GM23338 (cell line): ENCODE data around the gene PECR. TPM values are rescaled to one million over a fixed set of nuclear protein-coding genes. Genes with fewer than 3 reads are reported as not detected.
A peak's percentile ranks its signal among the peaks of the same experiment; 100 is the strongest.

Experiments used
- ATAC-seq: fragments of 200-7000 bp; cut with Tn5 transposase; 3 replicates; pipeline ENCODE4 v1.9.1; 2020
- DNase-seq: peaks from one replicate; pipeline ENCODE4 v3.0.0-alpha.2; 2015; ENCODE audit warnings: low spot score
- H2AFZ ChIP-seq: fragments of 200-600 bp; sonication (generic); 2 replicates; pipeline ENCODE4 v1.8.0; 2016; ENCODE audit warnings: antibody characterized with exemption, mild to moderate bottlenecking, moderate library complexity
- H3F3A ChIP-seq: fragments of 200-600 bp; sonication (generic); replicated peaks from 2 replicates; pipeline ENCODE4 v1.8.0; 2017; ENCODE audit warnings: antibody characterized with exemption, mixed run types, low read depth
- H3K27ac ChIP-seq: fragments of 200-600 bp; sonication (generic); 2 replicates; pipeline ENCODE4 v1.6.1; 2016; ENCODE audit warnings: low read depth
- H3K27me3 ChIP-seq: fragments of 200-600 bp; sonication (generic); 2 replicates; pipeline ENCODE4 v1.8.0; 2016; ENCODE audit warnings: mild to moderate bottlenecking, mixed run types, moderate library complexity; ENCODE audit not compliant: insufficient read depth
- H3K36me3 ChIP-seq: fragments of 200-600 bp; sonication (generic); 2 replicates; pipeline ENCODE4 v1.8.0; 2016; ENCODE audit warnings: mild to moderate bottlenecking; ENCODE audit not compliant: insufficient read depth
- H3K4me1 ChIP-seq: fragments of 200-600 bp; sonication (generic); 2 replicates; pipeline ENCODE4 v1.8.0; 2016; ENCODE audit warnings: mild to moderate bottlenecking, moderate library complexity; ENCODE audit not compliant: insufficient read depth
- H3K4me2 ChIP-seq: fragments of 200-600 bp; sonication (generic); 2 replicates; pipeline ENCODE4 v1.7.1; 2017; ENCODE audit warnings: mixed run types
- H3K4me3 ChIP-seq: fragments of 200-600 bp; sonication (generic); 2 replicates; pipeline ENCODE4 v1.6.1; 2016; ENCODE audit warnings: mixed run types
- H3K79me2 ChIP-seq: fragments of 200-600 bp; sonication (generic); replicated peaks from 2 replicates; pipeline ENCODE4 v1.8.0; 2017; ENCODE audit warnings: mild to moderate bottlenecking; ENCODE audit not compliant: insufficient read depth
- H3K9me2 ChIP-seq: fragments of 200-600 bp; sonication (generic); 2 replicates; pipeline ENCODE4 v1.8.0; 2017; ENCODE audit not compliant: insufficient read depth
- H4K20me1 ChIP-seq: fragments of 200-600 bp; sonication (generic); replicated peaks from 2 replicates; pipeline ENCODE4 v1.8.0; 2017; ENCODE audit warnings: mild to moderate bottlenecking; ENCODE audit not compliant: insufficient read depth
- H3K27ac Mint-ChIP-seq: 2 replicates; pipeline ENCODE4 v1.8.0; 2020; ENCODE audit warnings: inconsistent platforms, mild to moderate bottlenecking, moderate library complexity, mixed read lengths
- H3K27me3 Mint-ChIP-seq: 3 replicates; pipeline ENCODE4 v1.8.0; 2022; ENCODE audit warnings: low read depth, mild to moderate bottlenecking, moderate library complexity, mixed read lengths, inconsistent platforms; ENCODE audit not compliant: insufficient read depth, poor library complexity
- H3K36me3 Mint-ChIP-seq: 3 replicates; pipeline ENCODE4 v1.8.0; 2021; ENCODE audit warnings: low read depth, mild to moderate bottlenecking, inconsistent platforms, moderate library complexity, mixed read lengths
- H3K4me1 Mint-ChIP-seq: 3 replicates; pipeline ENCODE4 v1.8.0; 2020; ENCODE audit warnings: mild to moderate bottlenecking, inconsistent platforms, mixed read lengths
- H3K4me3 Mint-ChIP-seq: 3 replicates; pipeline ENCODE4 v1.8.0; 2021; ENCODE audit warnings: moderate library complexity, mild to moderate bottlenecking, inconsistent platforms, mixed read lengths
- H3K9me3 Mint-ChIP-seq: 3 replicates; pipeline ENCODE4 v1.8.0; 2020; ENCODE audit warnings: moderate library complexity, mild to moderate bottlenecking, inconsistent platforms, mixed read lengths
- CREB1 ChIP-seq: fragments of 250-450 bp; sonication (Bioruptor Pico); IDR thresholded peaks from 2 replicates; pipeline ENCODE4 v1.5.0; 2020; ENCODE audit warnings: low read depth, mild to moderate bottlenecking, moderate library complexity
- EZH2 ChIP-seq: fragments of 200-600 bp; sonication (generic); IDR thresholded peaks from one replicate; pipeline ENCODE4 v1.8.0; 2017; ENCODE audit warnings: antibody characterized with exemption, mild to moderate bottlenecking, low read depth; ENCODE audit not compliant: unreplicated experiment
- EZH2phosphoT487 ChIP-seq: fragments of 200-600 bp; sonication (generic); IDR thresholded peaks from one replicate; pipeline ENCODE4 v1.8.1; 2018; ENCODE audit warnings: antibody characterized with exemption; ENCODE audit not compliant: unreplicated experiment
- JUNB ChIP-seq: IDR thresholded peaks from one replicate; pipeline ENCODE4 v1.6.1; 2016; ENCODE audit warnings: antibody characterized with exemption; ENCODE audit not compliant: unreplicated experiment
- NANOG ChIP-seq: IDR thresholded peaks from 2 replicates; pipeline ENCODE4 v1.6.1; 2016; ENCODE audit warnings: antibody characterized with exemption, borderline replicate concordance
- POLR2AphosphoS5 ChIP-seq: IDR thresholded peaks from 2 replicates; pipeline ENCODE4 v1.6.1; 2016; ENCODE audit warnings: antibody characterized with exemption, low read depth
- STAT1 ChIP-seq: IDR thresholded peaks from one replicate; pipeline ENCODE4 v1.6.1; 2016; ENCODE audit warnings: antibody characterized with exemption; ENCODE audit not compliant: unreplicated experiment
- ZNF114 ChIP-seq: fragments of 250-450 bp; sonication (Bioruptor Pico); IDR thresholded peaks from 2 replicates; pipeline ENCODE4 v1.5.0; 2020; ENCODE audit warnings: mild to moderate bottlenecking, moderate library complexity
- ZNF331 ChIP-seq: fragments of 250-450 bp; sonication (Bioruptor Pico); IDR thresholded peaks from 2 replicates; pipeline ENCODE4 v1.5.0; 2020; ENCODE audit warnings: low read depth, mild to moderate bottlenecking, moderate library complexity
- polyA plus RNA-seq: library from polyadenylated mRNA; unstranded; fragments of >200 nt; fragmentation: Nextera tagmentation; extraction: Ambion mirVana; gene quantifications from 2 replicates; pipeline ENCODE4 v1.2.1, GENCODE V29; 2016
- total RNA-seq: library from RNA; depleted of rRNA; stranded (reverse); fragments of >200 nt; shearing (Covaris generic); gene quantifications from 2 replicates; pipeline ENCODE4 v1.2.3, GENCODE V29; 2014
- TF ChIP-seq, protein P1 (sequence below): IDR thresholded peaks from 2 replicates; pipeline ENCODE4 v1.6.1; 2016; ENCODE audit warnings: antibody characterized with exemption
- TF ChIP-seq, protein P2 (sequence below), 2 experiments: fragments of 200-600 bp in 1 of 2; sonication (generic) in 1 of 2; conservative IDR thresholded peaks; 2 replicates each; pipeline versions ENCODE4 v1.5.1 to v1.6.1; 2016 to 2017; ENCODE audit warnings: antibody characterized with exemption in 2 of 2, low read depth in 2 of 2, mild to moderate bottlenecking in 2 of 2, moderate library complexity in 1 of 2
- TF ChIP-seq, protein P3 (sequence below): fragments of 250-450 bp; sonication (Bioruptor Pico); IDR thresholded peaks from 2 replicates; pipeline ENCODE4 v1.5.0; 2020; ENCODE audit warnings: mild to moderate bottlenecking, moderate library complexity

PECR gene
- total and polyA plus RNA-seq, 2 experiments from 2014 or later: 12.1 to 15.5 TPM

DNA sequence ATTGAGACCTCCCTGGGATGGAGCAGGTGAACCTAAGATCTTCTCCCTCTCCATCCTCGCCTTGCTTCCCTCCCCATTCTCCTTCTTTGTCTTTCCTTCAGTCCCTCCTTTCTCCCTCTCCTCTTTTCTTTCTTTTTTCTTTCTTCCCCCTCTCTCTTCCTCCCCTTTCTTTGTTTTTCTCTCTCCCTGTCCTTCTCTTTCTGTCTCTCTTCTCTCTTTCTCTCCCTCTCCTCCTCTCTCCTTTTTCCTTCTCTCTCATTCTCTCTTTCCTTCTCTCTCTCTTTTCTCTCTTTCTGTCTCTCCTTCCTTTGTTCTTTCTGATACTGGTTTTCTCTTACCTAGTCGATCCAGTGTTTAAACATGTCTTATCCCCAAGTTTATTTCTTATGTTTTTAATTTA, 78.9 kb downstream of the PECR start:
- Histone ChIP-seq H3K4me2 (0 out of 2 replicates have a peak overlapping the region, but pooled peaks have one; percentile 3), H3F3A (no peaks in the 10 kb centered on the region; the same call in 1 of the 2 replicates), H3K9me2 (no peaks in the 10 kb centered on the region), H3K27me3 (no peaks in the 10 kb centered on the region), H3K4me1 (peaks cover 51% of the 10 kb centered on the region), H3K4me3 (no peak overlapping the region), H3K27ac (peak overlapping the region; percentile 59; the same call in 1 of the 2 replicates), H3K79me2 (peaks cover 90% of the 10 kb centered on the region), H2AFZ (no peak overlapping the region), H3K36me3 (no peaks in the 10 kb centered on the region), H4K20me1 (peaks cover 19% of the 10 kb centered on the region; the same call in 1 of the 2 replicates)
- ATAC-seq (no peak), DNase-seq (no peak)
- H3K4me3 Mint-ChIP-seq: no peak overlapping the region; the same call in 2 of the 3 replicates
- peaks cover under 1% of the 10 kb centered on the region; the same call in 2 of the 3 replicates for H3K36me3 Mint-ChIP-seq
- H3K27me3 Mint-ChIP-seq: peaks cover 11% of the 10 kb centered on the region
- no peaks in the 10 kb centered on the region for H3K9me3 Mint-ChIP-seq
- TF ChIP-seq CREB1 (CRISPR knock-in tag) (no peak), NANOG (no peak), ZNF114 (CRISPR knock-in tag) (no peak), POLR2AphosphoS5 (no peak)
- TF ChIP-seq, protein P1, sequence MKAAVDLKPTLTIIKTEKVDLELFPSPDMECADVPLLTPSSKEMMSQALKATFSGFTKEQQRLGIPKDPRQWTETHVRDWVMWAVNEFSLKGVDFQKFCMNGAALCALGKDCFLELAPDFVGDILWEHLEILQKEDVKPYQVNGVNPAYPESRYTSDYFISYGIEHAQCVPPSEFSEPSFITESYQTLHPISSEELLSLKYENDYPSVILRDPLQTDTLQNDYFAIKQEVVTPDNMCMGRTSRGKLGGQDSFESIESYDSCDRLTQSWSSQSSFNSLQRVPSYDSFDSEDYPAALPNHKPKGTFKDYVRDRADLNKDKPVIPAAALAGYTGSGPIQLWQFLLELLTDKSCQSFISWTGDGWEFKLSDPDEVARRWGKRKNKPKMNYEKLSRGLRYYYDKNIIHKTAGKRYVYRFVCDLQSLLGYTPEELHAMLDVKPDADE: no peak
- peaks cover 45% of the 10 kb centered on the region for H3K4me1 Mint-ChIP-seq
- peak overlapping the region; percentile 90 for H3K27ac Mint-ChIP-seq

DNA sequence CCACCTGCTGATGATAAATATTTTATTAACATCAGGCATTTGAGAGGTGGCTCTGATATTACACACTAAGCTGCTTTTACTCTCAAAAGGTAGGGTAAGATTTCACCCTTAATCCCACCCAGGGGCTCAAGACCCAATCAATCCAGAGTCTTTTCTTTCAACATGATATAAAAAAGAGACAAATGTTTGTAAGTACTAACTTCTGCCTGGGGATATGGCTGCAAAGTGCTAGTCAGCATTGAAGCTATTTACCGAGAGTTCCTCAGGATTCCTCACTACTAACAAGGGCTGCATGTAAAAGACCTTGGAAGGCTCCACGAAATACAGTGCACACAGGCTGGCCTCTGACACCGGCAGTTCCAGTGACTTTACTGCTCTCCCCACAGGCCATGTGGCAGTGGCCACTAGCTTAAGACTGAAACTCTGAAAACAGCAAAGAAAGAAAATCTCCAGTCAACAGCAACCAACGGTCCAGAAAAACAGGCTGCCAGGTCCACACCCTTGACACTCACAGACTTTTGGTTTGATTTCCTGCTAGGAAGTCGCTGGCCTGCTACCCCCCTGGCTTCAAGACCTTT, 79.4 kb downstream of the PECR start:
- no peak overlapping the region for H3K4me3 ChIP-seq
- DNase-seq (no peak), ATAC-seq (peak; percentile 15)
- H3F3A ChIP-seq: no peaks in the 10 kb centered on the region; the same call in 1 of the 2 replicates
- Mint-ChIP-seq H3K4me1 (peaks cover 45% of the 10 kb centered on the region), H3K27me3 (peaks cover 11% of the 10 kb centered on the region), H3K9me3 (no peaks in the 10 kb centered on the region), H3K36me3 (peaks cover 3% of the 10 kb centered on the region; the same call in 2 of the 3 replicates), H3K4me3 (no peak overlapping the region), H3K27ac (peak overlapping the region; percentile 90)
- H3K27ac ChIP-seq: peak overlapping the region; percentile 59; the same call in 1 of the 2 replicates
- peaks cover 19% of the 10 kb centered on the region; the same call in 1 of the 2 replicates for H4K20me1 ChIP-seq
- peaks cover 50% of the 10 kb centered on the region for H3K4me1 ChIP-seq
- no peaks in the 10 kb centered on the region for H3K36me3 ChIP-seq
- no peaks in the 10 kb centered on the region for H3K27me3 ChIP-seq
- peak overlapping the region; percentile 46; the same call in 1 of the 2 replicates for H3K4me2 ChIP-seq
- H2AFZ ChIP-seq: no peak overlapping the region
- no peak for TF ChIP-seq NANOG
- TF ChIP-seq POLR2AphosphoS5: no peak
- TF ChIP-seq STAT1: no peak
- TF ChIP-seq JUNB: no peak
- TF ChIP-seq ZNF114 (CRISPR knock-in tag): no peak
- TF ChIP-seq, protein P2, sequence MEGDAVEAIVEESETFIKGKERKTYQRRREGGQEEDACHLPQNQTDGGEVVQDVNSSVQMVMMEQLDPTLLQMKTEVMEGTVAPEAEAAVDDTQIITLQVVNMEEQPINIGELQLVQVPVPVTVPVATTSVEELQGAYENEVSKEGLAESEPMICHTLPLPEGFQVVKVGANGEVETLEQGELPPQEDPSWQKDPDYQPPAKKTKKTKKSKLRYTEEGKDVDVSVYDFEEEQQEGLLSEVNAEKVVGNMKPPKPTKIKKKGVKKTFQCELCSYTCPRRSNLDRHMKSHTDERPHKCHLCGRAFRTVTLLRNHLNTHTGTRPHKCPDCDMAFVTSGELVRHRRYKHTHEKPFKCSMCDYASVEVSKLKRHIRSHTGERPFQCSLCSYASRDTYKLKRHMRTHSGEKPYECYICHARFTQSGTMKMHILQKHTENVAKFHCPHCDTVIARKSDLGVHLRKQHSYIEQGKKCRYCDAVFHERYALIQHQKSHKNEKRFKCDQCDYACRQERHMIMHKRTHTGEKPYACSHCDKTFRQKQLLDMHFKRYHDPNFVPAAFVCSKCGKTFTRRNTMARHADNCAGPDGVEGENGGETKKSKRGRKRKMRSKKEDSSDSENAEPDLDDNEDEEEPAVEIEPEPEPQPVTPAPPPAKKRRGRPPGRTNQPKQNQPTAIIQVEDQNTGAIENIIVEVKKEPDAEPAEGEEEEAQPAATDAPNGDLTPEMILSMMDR (conservative IDR thresholded peaks at IDR 0.05; ENCODE audit: low read depth in 2 of 2): no peak
- TF ChIP-seq EZH2: no peak
- no peak for TF ChIP-seq CREB1 (CRISPR knock-in tag)
- TF ChIP-seq, protein P3, sequence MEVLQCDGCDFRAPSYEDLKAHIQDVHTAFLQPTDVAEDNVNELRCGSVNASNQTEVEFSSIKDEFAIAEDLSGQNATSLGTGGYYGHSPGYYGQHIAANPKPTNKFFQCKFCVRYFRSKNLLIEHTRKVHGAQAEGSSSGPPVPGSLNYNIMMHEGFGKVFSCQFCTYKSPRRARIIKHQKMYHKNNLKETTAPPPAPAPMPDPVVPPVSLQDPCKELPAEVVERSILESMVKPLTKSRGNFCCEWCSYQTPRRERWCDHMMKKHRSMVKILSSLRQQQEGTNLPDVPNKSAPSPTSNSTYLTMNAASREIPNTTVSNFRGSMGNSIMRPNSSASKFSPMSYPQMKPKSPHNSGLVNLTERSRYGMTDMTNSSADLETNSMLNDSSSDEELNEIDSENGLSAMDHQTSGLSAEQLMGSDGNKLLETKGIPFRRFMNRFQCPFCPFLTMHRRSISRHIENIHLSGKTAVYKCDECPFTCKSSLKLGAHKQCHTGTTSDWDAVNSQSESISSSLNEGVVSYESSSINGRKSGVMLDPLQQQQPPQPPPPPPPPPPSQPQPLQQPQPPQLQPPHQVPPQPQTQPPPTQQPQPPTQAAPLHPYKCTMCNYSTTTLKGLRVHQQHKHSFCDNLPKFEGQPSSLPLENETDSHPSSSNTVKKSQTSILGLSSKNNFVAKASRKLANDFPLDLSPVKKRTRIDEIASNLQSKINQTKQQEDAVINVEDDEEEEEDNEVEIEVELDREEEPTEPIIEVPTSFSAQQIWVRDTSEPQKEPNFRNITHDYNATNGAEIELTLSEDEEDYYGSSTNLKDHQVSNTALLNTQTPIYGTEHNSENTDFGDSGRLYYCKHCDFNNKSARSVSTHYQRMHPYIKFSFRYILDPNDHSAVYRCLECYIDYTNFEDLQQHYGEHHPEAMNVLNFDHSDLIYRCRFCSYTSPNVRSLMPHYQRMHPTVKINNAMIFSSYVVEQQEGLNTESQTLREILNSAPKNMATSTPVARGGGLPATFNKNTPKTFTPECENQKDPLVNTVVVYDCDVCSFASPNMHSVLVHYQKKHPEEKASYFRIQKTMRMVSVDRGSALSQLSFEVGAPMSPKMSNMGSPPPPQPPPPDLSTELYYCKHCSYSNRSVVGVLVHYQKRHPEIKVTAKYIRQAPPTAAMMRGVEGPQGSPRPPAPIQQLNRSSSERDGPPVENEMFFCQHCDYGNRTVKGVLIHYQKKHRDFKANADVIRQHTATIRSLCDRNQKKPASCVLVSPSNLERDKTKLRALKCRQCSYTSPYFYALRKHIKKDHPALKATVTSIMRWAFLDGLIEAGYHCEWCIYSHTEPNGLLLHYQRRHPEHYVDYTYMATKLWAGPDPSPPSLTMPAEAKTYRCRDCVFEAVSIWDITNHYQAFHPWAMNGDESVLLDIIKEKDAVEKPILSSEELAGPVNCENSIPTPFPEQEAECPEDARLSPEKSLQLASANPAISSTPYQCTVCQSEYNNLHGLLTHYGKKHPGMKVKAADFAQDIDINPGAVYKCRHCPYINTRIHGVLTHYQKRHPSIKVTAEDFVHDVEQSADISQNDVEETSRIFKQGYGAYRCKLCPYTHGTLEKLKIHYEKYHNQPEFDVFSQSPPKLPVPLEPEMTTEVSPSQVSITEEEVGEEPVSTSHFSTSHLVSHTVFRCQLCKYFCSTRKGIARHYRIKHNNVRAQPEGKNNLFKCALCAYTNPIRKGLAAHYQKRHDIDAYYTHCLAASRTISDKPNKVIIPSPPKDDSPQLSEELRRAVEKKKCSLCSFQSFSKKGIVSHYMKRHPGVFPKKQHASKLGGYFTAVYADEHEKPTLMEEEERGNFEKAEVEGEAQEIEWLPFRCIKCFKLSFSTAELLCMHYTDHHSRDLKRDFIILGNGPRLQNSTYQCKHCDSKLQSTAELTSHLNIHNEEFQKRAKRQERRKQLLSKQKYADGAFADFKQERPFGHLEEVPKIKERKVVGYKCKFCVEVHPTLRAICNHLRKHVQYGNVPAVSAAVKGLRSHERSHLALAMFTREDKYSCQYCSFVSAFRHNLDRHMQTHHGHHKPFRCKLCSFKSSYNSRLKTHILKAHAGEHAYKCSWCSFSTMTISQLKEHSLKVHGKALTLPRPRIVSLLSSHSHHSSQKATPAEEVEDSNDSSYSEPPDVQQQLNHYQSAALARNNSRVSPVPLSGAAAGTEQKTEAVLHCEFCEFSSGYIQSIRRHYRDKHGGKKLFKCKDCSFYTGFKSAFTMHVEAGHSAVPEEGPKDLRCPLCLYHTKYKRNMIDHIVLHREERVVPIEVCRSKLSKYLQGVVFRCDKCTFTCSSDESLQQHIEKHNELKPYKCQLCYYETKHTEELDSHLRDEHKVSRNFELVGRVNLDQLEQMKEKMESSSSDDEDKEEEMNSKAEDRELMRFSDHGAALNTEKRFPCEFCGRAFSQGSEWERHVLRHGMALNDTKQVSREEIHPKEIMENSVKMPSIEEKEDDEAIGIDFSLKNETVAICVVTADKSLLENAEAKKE (CRISPR knock-in tag): no peak
- no peak for TF ChIP-seq ZNF331 (CRISPR knock-in tag)
- TF ChIP-seq EZH2phosphoT487: no peak
- peaks cover 91% of the 10 kb centered on the region for H3K79me2 ChIP-seq
- H3K9me2 ChIP-seq: no peaks in the 10 kb centered on the region
